KBM-7 (cell line): Measurements from ENCODE around the gene MYL12A.
"Not testable (repeated sequence)": the region's sequence is repeated elsewhere in the genome, so short reads cannot be mapped to it uniquely, and the experiment has no call there.

Experiments
- DNase-seq: peaks from one replicate; pipeline ENCODE4 v3.0.0-alpha.2; 2015
- in situ Hi-C: fragments of 300-500 bp; cut with MboI; formaldehyde crosslinking; loops from 2 replicates; pipeline ENCODE4 v1.14.3; 2020; ENCODE audit warnings: low sequenced_read_pairs, low pct_unique_long_range_greater_than_20kb, mixed read lengths

Gene MYL12A

DNA sequence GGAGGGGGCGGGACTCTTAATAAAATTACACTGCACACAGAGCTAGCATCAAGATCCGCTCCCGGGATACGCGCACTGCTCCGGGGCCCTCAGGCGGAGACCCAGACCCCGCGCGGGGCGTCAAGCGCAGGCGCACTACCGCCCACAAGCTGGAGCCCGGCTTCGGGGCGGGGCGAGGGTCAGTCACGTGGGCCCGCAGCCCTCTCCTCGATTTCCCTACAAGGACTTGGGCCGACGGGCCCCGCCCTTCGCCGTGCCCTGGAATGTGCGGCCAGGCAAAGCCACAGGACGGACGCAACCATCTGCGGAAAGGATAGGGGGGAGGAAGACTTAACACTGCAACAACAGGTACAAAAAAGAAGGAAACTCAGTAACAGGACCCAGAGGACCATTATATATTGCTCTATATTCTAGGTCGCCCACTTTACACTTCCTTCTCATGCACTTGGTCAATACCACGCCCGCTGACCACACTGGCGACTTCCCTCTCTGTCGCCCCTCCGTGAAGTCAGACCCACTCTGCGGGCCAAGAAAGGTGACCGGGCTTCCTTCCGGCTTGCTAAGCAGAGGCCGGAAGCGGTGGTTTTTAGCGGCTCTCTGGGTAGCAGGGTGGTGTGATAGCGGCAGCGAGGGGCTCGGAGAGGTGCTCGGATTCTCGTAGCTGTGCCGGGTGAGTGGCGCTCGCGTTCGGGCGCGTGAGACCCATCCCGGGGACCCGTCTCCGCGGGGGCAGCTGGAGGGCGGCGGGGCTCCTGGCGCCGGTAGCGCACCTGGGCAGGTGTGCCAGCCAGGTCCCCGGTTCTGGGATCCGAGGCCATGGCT lies at the start of gene MYL12A:
MYL12A (plus strand) TSS at position 562 of the 822 bp plus-strand sequence. CDS start 5,447 bp downstream, outside the sequence.
- peak; percentile 99 for DNase-seq
- in situ Hi-C loops: no loop called here

GRCh38 chr18:3198260-3198860 lies 49.2 kb upstream of the MYL12A start:
- DNase-seq, in situ Hi-C loops: not testable (repeated sequence)

DNA sequence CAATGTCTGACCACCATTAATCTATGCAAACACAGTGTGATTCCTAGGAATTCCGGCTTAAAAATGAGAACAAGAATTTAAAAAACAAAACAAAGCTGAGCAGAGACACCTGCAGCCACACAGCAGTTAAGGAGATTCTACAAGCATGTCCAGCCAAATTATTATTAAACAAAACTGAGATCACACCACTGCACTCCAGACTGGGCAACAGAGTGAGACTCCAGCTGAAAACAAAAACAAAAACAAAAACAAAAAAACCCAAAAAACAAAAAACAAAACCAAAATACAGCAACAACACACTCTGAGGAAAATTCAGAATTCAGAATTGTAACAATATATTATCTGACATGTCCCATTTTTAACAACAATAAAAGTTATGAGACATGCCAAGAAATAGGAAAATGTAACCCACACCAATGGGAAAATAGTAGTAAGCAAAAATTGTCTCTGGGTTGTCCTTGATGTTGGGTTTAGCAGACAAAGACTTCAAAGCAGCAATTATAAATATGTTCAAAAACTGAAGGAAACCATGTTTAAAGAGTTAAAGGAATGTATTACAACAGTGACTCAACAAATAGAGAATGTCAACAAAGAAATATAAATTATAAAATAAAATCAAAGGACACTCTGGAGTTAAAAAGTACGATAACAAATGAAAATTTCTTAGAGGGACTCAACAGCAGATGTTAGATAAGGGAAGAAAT lies 47.5 kb upstream of the MYL12A start:
- DNase-seq: no peak
- in situ Hi-C loops: no loop called here

- in situ Hi-C loops: no loop called here
- DNase-seq: no peak
These were observed 42.4 kb upstream of the MYL12A start for GRCh38 chr18:3205239-3205638.

- DNase-seq: no peak
These were observed 40.0 kb upstream of the MYL12A start for GRCh38 chr18:3207565-3207964.

GRCh38 chr18:3209859-3210569 lies 37.6 kb upstream of the MYL12A start:
- no peak for DNase-seq
- in situ Hi-C loops: no loop called here

More at GRCh38 chr18:3207565-3207964, 40.0 kb upstream of the MYL12A start:
- in situ Hi-C loops: no loop called here

- no peak for DNase-seq
- in situ Hi-C loops: no loop called here
These were observed 36.2 kb upstream of the MYL12A start for GRCh38 chr18:3211236-3211992.

DNA sequence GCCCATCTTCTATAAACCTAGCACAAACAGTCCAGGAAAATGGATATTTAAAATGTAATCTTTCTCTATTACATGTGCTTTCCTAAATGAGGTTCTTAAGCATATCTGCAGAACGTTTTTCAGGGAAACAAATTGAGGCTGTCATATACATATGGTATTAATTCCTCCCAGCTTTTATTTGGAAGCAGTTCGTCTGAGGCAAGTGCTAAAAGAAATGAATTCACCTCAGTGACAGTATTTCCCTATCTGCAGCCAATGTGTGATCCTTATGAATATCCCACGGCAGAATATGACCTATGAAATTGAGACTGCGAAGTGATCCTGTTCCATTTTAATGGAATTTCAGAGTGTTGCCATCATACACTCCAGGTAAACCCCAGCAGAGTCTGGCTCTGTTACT lies 34.9 kb upstream of the MYL12A start:
- no peak for DNase-seq
- in situ Hi-C loops: no loop called here

- in situ Hi-C loops: no loop called here
- peak; percentile 59 for DNase-seq
These were observed 34.1 kb upstream of the MYL12A start for GRCh38 chr18:3213300-3214059.

GRCh38 chr18:3214855-3215637 lies 32.6 kb upstream of the MYL12A start:
- in situ Hi-C loops: no loop called here

GRCh38 chr18:3216987-3217386 lies 30.6 kb upstream of the MYL12A start:
- in situ Hi-C loops: no loop called here
- no peak for DNase-seq

More at GRCh38 chr18:3214855-3215637, 32.6 kb upstream of the MYL12A start:
- DNase-seq: no peak

DNA sequence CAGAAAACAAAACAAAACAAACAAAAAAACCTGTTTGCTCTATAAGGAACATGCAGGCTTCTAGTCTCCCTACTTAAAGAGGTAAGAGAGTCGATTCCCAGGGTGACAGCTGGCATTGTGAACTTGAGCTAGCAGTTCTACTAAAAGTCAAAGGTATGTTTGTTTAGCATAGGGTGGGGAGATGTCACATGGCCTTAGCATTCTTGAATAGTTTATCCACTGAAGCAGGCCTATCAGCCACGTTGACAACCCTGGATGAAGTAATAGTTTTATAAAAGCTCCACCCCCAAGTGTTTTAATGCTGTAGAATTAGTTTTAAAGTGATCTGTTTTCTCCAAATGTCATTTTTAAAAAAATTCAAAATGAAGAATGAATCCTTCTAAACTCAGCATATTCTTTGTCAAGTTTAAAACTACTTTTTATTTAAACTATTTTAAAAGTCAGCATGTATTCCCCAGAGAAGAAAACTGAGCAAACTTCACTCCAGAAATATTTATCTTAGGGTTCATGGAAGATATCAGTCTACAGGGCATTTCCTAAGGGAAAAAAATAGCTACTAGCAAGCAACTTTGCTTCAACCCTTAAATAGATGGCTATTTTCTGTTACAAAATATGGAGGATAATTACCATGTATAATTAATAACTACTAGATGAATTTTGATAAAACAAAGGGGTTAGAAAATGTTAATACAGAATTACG lies 29.5 kb upstream of the MYL12A start:
- DNase-seq: no peak
- in situ Hi-C loops: no loop called here

- no peak for DNase-seq
- in situ Hi-C loops: no loop called here
These were observed 28.8 kb upstream of the MYL12A start for GRCh38 chr18:3218819-3219218.

DNA sequence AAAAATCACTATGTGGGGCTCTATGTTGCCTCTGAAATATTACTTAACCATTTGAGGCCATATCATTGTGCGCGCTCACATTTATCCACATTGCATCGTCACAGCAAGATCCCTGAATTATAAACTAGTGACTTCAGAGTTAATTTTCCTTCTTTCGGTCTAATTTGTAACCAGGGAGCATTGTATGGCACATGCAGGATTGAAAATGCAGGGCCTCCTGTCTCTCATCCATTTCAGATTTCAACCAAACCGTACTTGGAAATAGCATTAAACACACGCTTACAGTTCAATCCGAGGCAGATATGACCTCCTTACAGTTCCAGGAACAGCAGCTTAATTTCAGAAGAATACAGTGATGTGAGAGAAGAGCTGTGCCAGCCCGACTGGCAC lies 28.4 kb upstream of the MYL12A start:
- DNase-seq: no peak
- in situ Hi-C loops: no loop called here

DNA sequence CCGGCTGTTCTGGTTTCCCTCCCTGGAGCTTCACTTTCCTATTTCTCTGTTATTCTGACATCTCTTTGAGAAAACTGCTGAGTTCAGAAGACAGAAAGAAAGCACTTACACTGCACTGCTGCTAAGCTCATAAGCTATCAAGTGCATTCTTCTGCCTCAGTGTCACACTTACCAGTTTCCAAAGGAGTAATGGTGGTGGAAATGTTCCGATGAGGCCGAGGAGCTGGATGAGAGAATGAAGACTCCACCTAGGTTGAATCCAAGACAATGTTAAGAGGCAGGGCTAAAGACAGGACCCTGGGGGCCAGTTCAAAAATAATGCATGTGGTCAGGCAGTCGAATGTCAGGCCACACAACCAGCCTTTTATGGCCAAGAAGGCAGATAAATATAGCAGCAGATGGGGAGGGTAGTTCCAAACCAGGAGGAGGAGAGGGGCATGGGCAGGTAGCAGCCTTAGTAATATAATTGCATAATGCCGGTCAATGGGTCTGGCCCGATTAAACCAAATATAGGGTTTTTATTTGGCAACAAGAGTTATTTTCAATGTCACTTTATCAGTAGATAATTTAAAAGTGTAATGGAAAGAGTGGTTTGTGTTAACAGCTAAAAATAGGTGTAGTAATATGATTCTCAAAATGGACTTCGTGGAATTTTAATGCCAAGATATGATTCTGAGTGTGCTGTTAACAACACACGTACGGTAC lies 27.8 kb upstream of the MYL12A start, which contains the start of gene MYOM1:
MYOM1 (minus strand) TSS at position 338 of the 705 bp plus-strand sequence. CDS start 4,745 bp downstream, outside the sequence.
- in situ Hi-C loops: no loop called here
- DNase-seq: no peak

GRCh38 chr18:3220868-3221267 lies 26.7 kb upstream of the MYL12A start:
- in situ Hi-C loops, DNase-seq: not testable (repeated sequence)
